Ovary (tissue), 9 donors: ENCODE measurements around the gene SMIM30. TPM values are rescaled to one million over a fixed set of nuclear protein-coding genes. Genes with fewer than 3 reads are reported as not detected.

Source experiments
- DNase-seq, 5 donors: peaks; one replicate each; pipeline ENCODE4 v3.0.0-alpha.2; 2019 to 2020
- H3K27ac ChIP-seq, 2 donors: fragments of 200-600 bp; one replicate each; pipeline versions ENCODE4 v1.5.1 to v1.8.0; 2019 to 2022
- H3K27me3 ChIP-seq: fragments of 200-600 bp; one replicate; pipeline ENCODE4 v1.8.0; 2022
- H3K36me3 ChIP-seq: fragments of 200-600 bp; sonication (generic); one replicate; pipeline ENCODE4 v1.5.1; 2019
- H3K4me1 ChIP-seq: one replicate; pipeline ENCODE4 v1.8.1; 2013; ENCODE audit warnings: mild to moderate bottlenecking, moderate library complexity; ENCODE audit not compliant: insufficient read depth
- H3K4me3 ChIP-seq: fragments of 200-600 bp; sonication (generic); one replicate; pipeline ENCODE4 v1.5.1; 2017
- H3K9me3 ChIP-seq, 2 donors: fragments of 200-600 bp in 1 of 2; sonication (generic) in 1 of 2; one replicate each; pipeline versions ENCODE4 v1.5.1 to v1.8.1; 2013 to 2019; ENCODE audit warnings: mild to moderate bottlenecking in 1 of 2, moderate library complexity in 1 of 2
- CTCF ChIP-seq, 3 donors: fragments of 450-650 bp in 2 of 3; fragments of 200-600 bp in 1 of 3; IDR thresholded peaks; one replicate each; pipeline versions ENCODE4 v1.5.1 to v1.8.0; 2016 to 2022; ENCODE audit warnings: antibody characterized with exemption in 3 of 3, mild to moderate bottlenecking in 1 of 3
- EP300 ChIP-seq: sonication (generic); formaldehyde crosslinking; IDR thresholded peaks from one replicate; pipeline ENCODE4 v1.6.1; 2017; ENCODE audit warnings: antibody characterized with exemption
- POLR2A ChIP-seq: fragments of 450-650 bp; IDR thresholded peaks from one replicate; pipeline ENCODE4 v1.6.1; 2017; ENCODE audit warnings: antibody characterized with exemption, mild to moderate bottlenecking, moderate library complexity
- WGBS, 3 donors: extraction: QIAGEN DNeasy Blood & Tissue Kit in 1 of 3; methylation state at CpG; one replicate each; pipeline versions ENCODE4 v1.1.5 to v1.1.7; 2013 to 2017; 5-methylcytosine and 5-hydroxymethylcytosine counted together
- intact Hi-C, 4 donors: fragments of 100-400 bp; cut with DNase I; formaldehyde crosslinking; loops; one replicate each; pipeline versions ENCODE4 v1.11.0 to v1.15.1; 2022 to 2023
- polyA plus RNA-seq, 2 donors: library from polyadenylated mRNA; stranded (reverse); fragments of 200-250 nt in 1 of 2; fragments of 350-450 nt in 1 of 2; fragmentation: Illumina TruSeq in 1 of 2; extraction: RNeasy Lipid Tissue Mini Kit (QIAGEN cat#74804) in 1 of 2; gene quantifications; one replicate each; pipeline ENCODE4 v1.2.3, GENCODE V29; 2013 to 2014
- total RNA-seq, 7 donors: library from RNA; depleted of rRNA in 2 of 7; stranded (reverse); fragments of >200 nt in 2 of 7; fragmentation: NEBNext Ultra II Directional in 3 of 7; extraction: Animal tissue kit (Norgen Biotek cat#: 25700) in 3 of 7; gene quantifications; one replicate each; pipeline versions ENCODE4 v1.1.0 to v1.2.4, GENCODE V29; 2016 to 2023
- donor health status: DM: no; HTN: no; CAD: no; lungs with moderate emphysema.
- donor health status: DM: no; HTN: no; CAD: no.
- donor health status: Bipolar disorder and iron deficiency.
- donor health status: DM: yes; HTN: yes; CAD: no.
- donor health status: DM: no; HTN: no; CAD: no.
- donor health status: DM: yes; HTN: yes; CAD: no.

The SMIM30 gene
- total and polyA plus RNA-seq, 9 donors, result 19.1 to 47.7 (median 26.4) TPM

- H3K9me3 ChIP-seq, result no peaks in the 10 kb centered on the region
Observed at GRCh38 chr7:113142385-113143119, 24.2 kb upstream of the SMIM30 start.

GRCh38 chr7:113141803-113142202 is 23.4 kb upstream of the SMIM30 start:
- intact Hi-C loops, result no loop called here
- Histone ChIP-seq H3K36me3 (no peaks in the 10 kb centered on the region), H3K27me3 (no peaks in the 10 kb centered on the region), H3K4me1 (no peaks in the 10 kb centered on the region), H3K4me3 (no peak overlapping the region), H3K27ac (no peak overlapping the region), H3K9me3 (no peaks in the 10 kb centered on the region)
- DNase-seq, result no peak
- TF ChIP-seq EP300, result no peak
- no peak for TF ChIP-seq CTCF (IDR thresholded peaks at IDR 0.05)
- TF ChIP-seq POLR2A, result no peak

More at GRCh38 chr7:113142385-113143119, 24.2 kb upstream of the SMIM30 start:
- no peak for DNase-seq
- H3K27me3 ChIP-seq, result no peaks in the 10 kb centered on the region
- WGBS, 3 donors, result 48 to 64% (median 63%) methylated on average over 5 of the region's 5 CpGs
- H3K36me3 ChIP-seq, result no peaks in the 10 kb centered on the region
- H3K4me1 ChIP-seq, result no peaks in the 10 kb centered on the region
- no peak overlapping the region for H3K4me3 ChIP-seq
- intact Hi-C loops, result no loop called here
- TF ChIP-seq POLR2A (no peak), EP300 (no peak), CTCF (IDR thresholded peaks at IDR 0.05) (no peak)
- H3K27ac ChIP-seq, result no peak overlapping the region

- H3K9me3 ChIP-seq, result no peaks in the 10 kb centered on the region
- H3K36me3 ChIP-seq, result no peaks in the 10 kb centered on the region
- no peaks in the 10 kb centered on the region for H3K27me3 ChIP-seq
- 71 to 79% (median 73%) methylated on average over 4 of the region's 4 CpGs for WGBS, 3 donors
- no peak for DNase-seq
- intact Hi-C loops, result no loop called here
- no peak overlapping the region for H3K27ac ChIP-seq
- TF ChIP-seq CTCF (IDR thresholded peaks at IDR 0.05) (no peak), POLR2A (no peak), EP300 (no peak)
- no peaks in the 10 kb centered on the region for H3K4me1 ChIP-seq
- no peak overlapping the region for H3K4me3 ChIP-seq
Observed at GRCh38 chr7:113140956-113141355, 22.6 kb upstream of the SMIM30 start.

GRCh38 chr7:113137241-113137640 is 18.9 kb upstream of the SMIM30 start:
- TF ChIP-seq POLR2A (no peak), EP300 (no peak), CTCF (IDR thresholded peaks at IDR 0.05) (no peak)
- H3K4me3 ChIP-seq, result no peak overlapping the region
- H3K27ac ChIP-seq, result no peak overlapping the region
- no peaks in the 10 kb centered on the region for H3K27me3 ChIP-seq
- no peaks in the 10 kb centered on the region for H3K9me3 ChIP-seq
- DNase-seq, result no peak
- H3K4me1 ChIP-seq, result no peaks in the 10 kb centered on the region
- intact Hi-C loops, result no loop called here
- no peaks in the 10 kb centered on the region for H3K36me3 ChIP-seq
- WGBS, 3 donors, result 58 to 63% (median 59%) methylated on average over 2 of the region's 2 CpGs
